GM21825 (cell line): ENCODE data around the gene USP3.
"Not testable (repeated sequence)": the region's sequence is repeated elsewhere in the genome, so short reads cannot be mapped to it uniquely, and the experiment has no call there.

Experiments
- ATAC-seq: cut with Tn5 transposase; IDR thresholded peaks from one replicate; pipeline ENCODE4 v1.9.1; 2021; ENCODE audit warnings: mild to moderate bottlenecking, moderate library complexity; ENCODE audit not compliant: unreplicated experiment

The USP3 gene

GRCh38 chr15:63475707-63476106, 28.7 kb upstream of the USP3 start:
- ATAC-seq = no peak

- no peak for ATAC-seq
Observed at GRCh38 chr15:63476229-63476632, 28.2 kb upstream of the USP3 start.

- no peak for ATAC-seq
Observed at GRCh38 chr15:63478243-63478642, 26.1 kb upstream of the USP3 start.

GRCh38 chr15:63480441-63480821, 24.0 kb upstream of the USP3 start:
- ATAC-seq = no peak

- no peak for ATAC-seq
Observed at GRCh38 chr15:63481105-63481810, 23.1 kb upstream of the USP3 start.

- no peak for ATAC-seq
Observed at GRCh38 chr15:63482874-63483323, 21.5 kb upstream of the USP3 start.

- no peak for ATAC-seq
Observed at GRCh38 chr15:63483521-63484371, 20.6 kb upstream of the USP3 start.

DNA sequence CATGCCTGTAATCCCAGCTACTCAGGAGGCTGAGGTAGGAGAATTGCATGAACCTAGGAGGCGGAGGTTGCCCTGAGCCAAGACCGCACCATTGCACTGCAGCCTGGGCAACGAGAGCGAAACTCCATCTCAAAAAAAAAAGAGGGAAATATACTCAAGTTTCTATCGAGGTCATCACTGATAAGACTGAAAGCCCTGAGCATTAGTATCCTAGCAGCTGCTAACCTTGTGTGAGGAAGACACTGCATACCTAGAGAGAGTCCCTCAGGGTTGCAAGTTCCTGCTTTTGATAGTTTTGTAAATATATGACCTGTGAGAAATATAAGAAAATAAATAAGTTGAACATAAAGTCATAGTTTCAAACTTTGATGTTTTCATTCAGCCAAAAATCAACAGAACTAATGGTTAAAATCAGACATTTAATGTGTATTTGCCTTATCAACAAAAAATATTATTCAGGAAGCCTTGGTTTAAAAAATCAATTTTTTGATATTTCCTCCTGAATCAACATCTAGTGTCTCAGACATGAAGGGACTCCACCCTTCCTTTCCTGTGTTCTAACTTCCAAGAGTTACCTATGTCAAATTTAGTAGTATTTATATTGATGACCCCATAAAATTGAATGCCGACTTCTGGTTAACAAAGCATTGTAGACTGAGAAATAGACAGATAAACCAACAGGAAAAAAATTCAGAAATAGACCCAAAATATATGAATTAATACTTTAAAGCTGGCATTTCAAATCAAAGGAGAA, 19.8 kb upstream of the USP3 start:
- no peak for ATAC-seq

DNA sequence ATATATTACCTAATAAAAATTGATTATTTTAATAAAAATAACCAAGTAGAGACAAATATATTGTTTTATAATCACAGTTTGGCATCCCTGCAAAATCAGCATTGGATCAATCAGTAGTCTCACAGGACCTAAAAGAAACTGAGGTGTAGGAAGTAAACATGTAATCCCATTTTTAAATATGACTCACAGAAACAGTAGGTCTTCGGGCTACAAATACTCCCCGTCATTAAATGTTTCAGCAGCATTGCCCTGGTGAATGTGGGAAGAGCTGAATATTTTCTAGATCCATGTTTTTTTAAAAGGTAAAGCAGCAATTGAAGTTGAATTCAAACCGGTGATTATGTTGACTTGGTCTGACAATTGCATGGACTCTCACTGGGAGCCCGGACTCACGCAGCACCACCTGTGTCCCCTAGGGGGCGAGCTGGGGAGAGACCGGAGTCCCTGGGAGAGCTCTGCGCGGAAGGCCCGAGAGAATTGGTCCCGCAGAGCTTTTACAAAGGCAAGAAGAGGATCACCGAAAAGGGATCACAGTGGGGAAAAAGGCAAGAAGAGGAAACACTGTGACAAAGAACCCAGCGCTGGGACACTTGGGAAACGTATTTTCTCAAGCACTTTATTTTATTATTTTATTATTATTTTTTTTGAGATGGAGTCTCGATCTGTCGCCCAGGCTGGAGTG, 17.2 kb upstream of the USP3 start:
- ATAC-seq = no peak

GRCh38 chr15:63487758-63488397, 16.5 kb upstream of the USP3 start:
- ATAC-seq = not testable (repeated sequence)

DNA sequence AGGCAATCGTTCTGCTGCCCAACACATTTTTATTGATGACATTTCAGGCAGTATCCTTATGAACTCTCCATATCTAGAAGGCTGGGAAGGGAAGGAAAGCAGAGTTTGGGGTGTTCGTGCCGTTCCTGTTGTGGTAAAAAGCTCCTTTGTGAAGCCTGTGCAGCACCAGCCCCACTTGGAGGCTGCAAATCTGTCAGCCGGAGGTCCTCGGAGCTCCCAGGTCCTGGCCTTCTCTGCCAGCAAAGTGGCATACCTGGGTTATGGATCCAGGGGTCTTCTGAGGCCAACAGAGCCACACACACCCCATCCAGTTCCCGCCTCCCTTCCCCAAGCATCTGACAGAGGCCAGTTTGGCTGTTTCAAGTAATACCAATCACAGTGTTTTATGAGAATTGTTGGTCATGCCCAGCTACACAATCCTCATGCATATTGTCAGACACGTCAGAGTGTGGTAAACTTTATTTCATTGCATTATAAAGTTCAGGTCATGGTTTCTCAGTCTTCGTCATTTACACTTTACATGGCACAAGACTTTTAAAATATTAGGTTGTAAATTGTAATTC, 15.9 kb upstream of the USP3 start:
- no peak for ATAC-seq

- ATAC-seq = no peak
Observed at GRCh38 chr15:63489352-63489751, 15.0 kb upstream of the USP3 start.

- no peak for ATAC-seq
Observed at GRCh38 chr15:63490345-63491034, 13.9 kb upstream of the USP3 start.

- ATAC-seq = no peak
Observed at GRCh38 chr15:63491116-63491827, 13.1 kb upstream of the USP3 start.

DNA sequence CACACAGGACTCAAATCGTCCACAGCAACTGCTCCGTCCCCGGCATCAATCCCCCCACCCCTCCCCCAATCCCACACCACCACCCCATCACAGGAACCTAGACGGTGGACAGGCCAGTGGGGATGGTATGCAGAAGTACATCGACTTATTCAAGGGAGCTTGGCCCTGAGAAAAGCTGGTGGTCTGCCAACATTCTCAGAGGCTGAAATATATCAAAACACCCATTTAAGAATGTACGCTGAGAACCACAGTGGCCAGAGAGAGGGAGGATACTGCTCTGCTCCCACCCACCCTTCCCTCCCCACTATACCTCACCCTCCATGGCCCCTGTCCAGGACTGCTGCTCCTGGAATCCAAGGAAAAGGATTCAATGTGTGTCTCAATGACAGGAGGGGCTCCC, 12.4 kb upstream of the USP3 start:
- no peak for ATAC-seq

DNA sequence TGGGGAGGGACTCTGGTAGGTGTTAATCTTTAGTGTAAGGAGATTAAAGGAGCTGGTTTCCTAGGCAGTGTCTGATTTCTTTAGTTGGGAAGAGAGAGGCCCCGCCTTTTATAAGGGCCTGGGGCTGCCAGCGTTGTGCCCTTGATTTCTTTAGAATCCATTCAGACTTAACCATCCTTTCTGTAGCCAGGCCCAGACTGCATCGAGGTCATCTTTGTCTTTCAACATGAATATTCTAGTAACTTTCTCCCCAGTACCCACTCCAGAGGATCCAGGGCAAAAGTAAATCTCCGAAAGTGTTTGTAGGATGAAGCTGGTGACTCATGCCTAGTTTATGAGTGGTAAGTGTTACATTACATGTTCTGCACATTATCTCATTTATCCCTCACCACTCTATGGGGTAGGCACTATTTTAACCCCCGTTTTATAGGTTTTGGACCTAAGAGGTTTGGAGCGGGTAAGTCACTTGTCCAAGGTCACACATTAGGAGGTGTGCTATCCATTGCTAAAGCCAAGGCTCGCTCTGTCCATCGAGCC, 11.8 kb upstream of the USP3 start:
- no peak for ATAC-seq

GRCh38 chr15:63493436-63493835, 11.0 kb upstream of the USP3 start:
- ATAC-seq = no peak

DNA sequence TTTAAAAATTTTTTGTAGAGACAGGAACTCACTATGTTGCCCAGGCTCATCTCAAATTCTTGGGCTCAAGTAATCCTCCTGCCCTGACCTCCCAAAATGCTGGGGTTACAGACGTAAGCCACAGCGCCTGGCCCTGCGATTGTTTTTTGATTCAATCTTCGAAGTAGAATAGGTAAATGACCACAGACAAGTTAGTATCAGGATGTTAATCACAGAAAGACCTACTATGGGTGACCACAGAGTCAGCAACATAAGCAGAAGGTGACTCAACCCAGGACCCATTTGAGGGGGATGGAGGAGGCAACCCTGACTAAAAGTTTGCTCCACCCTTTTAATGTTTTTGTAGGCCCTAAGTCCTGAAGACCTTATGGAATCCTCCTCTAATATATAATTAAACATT, 10.0 kb upstream of the USP3 start:
- ATAC-seq = no peak

GRCh38 chr15:63495343-63495742, 9.1 kb upstream of the USP3 start:
- no peak for ATAC-seq
